ENCODE results near the gene ADM. TPM values are rescaled to one million over a fixed set of nuclear protein-coding genes. Genes with fewer than 3 reads are reported as not detected.
A peak's percentile ranks its signal among the peaks of the same experiment; 100 is the strongest.

Gene ADM
- total RNA-seq, 3 donors from 2014 or later: 49.5 to 124 (median 72.9) TPM

- Histone ChIP-seq H3K36me3 (ENCODE audit: low read depth) (no peaks in the 10 kb centered on the region), H3K4me3 (no peak overlapping the region), H3K9me3 (no peaks in the 10 kb centered on the region), H3K4me1 (ENCODE audit: low read depth) (peaks cover 10% of the 10 kb centered on the region)
- intact Hi-C loops (cut with DNase I, micrococcal nuclease): no loop called here
- DNase-seq: no peak
- ATAC-seq: no peak
- TF ChIP-seq, protein P1, sequence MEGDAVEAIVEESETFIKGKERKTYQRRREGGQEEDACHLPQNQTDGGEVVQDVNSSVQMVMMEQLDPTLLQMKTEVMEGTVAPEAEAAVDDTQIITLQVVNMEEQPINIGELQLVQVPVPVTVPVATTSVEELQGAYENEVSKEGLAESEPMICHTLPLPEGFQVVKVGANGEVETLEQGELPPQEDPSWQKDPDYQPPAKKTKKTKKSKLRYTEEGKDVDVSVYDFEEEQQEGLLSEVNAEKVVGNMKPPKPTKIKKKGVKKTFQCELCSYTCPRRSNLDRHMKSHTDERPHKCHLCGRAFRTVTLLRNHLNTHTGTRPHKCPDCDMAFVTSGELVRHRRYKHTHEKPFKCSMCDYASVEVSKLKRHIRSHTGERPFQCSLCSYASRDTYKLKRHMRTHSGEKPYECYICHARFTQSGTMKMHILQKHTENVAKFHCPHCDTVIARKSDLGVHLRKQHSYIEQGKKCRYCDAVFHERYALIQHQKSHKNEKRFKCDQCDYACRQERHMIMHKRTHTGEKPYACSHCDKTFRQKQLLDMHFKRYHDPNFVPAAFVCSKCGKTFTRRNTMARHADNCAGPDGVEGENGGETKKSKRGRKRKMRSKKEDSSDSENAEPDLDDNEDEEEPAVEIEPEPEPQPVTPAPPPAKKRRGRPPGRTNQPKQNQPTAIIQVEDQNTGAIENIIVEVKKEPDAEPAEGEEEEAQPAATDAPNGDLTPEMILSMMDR (IDR thresholded peaks at IDR 0.05): no peak
These were observed 16.8 kb upstream of the ADM start for GRCh38 chr11:10287766-10288715.

- ATAC-seq (no peak), DNase-seq (peak in 1 of 3 donors; percentile 34)
- H3K36me3 ChIP-seq (ENCODE audit: low read depth): no peaks in the 10 kb centered on the region
- TF ChIP-seq, protein P1 (IDR thresholded peaks at IDR 0.05): no peak
- H3K4me3 ChIP-seq: no peak overlapping the region
- no peaks in the 10 kb centered on the region for H3K9me3 ChIP-seq
- peaks cover 13% of the 10 kb centered on the region for H3K4me1 ChIP-seq (ENCODE audit: low read depth)
- intact Hi-C loops (cut with DNase I, micrococcal nuclease): no loop called here
These were observed 15.8 kb upstream of the ADM start for GRCh38 chr11:10288881-10289764.

DNA sequence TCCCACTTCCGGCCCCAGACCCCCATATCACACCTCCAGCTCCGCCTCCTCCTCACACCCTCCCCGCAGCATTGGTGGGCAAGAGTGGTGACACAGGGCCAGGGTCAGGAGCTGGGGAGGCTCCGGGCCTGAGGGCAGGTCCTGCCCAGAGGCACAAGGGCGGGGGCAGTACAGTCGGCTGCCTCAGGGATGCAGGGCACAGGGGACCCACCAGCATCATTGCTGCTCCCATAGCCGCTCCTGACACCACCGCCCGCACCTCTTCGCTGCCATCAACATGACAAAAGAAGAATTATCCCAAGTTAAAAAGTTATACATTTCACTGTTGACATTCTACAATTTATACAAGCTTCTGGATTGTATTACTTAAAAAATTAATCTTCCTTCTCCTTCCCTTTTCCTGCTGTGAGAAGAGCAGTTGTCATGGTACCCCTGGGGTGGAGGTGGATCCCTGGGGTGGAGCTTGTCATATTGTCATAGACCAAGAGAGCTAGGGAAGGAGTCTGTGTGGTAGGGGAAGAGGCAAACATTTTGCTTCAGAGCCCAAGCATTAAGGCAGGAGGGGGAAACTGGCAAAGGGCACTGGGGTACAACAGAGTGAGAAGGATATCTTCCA, 15.0 kb upstream of the ADM start:
- H3K4me1 ChIP-seq (ENCODE audit: low read depth): peaks cover 13% of the 10 kb centered on the region
- DNase-seq: no peak
- no peak overlapping the region for H3K4me3 ChIP-seq
- TF ChIP-seq, protein P1 (IDR thresholded peaks at IDR 0.05): no peak
- no peaks in the 10 kb centered on the region for H3K36me3 ChIP-seq (ENCODE audit: low read depth)
- ATAC-seq: no peak
- no peaks in the 10 kb centered on the region for H3K9me3 ChIP-seq
- intact Hi-C loops (cut with DNase I, micrococcal nuclease): no loop called here

GRCh38 chr11:10291801-10292638, 12.9 kb upstream of the ADM start:
- DNase-seq (peak in 2 of 3 donors; percentile 32 to 60), ATAC-seq (no peak)
- no peaks in the 10 kb centered on the region for H3K9me3 ChIP-seq
- no peaks in the 10 kb centered on the region for H3K36me3 ChIP-seq (ENCODE audit: low read depth)
- intact Hi-C loops (cut with DNase I, micrococcal nuclease): no loop called here
- no peak overlapping the region for H3K4me3 ChIP-seq
- peaks cover 12% of the 10 kb centered on the region for H3K4me1 ChIP-seq (ENCODE audit: low read depth)
- TF ChIP-seq, protein P1 (IDR thresholded peaks at IDR 0.05): no peak
